ENCODE results near the gene BANF2. TPM values are rescaled to one million over a fixed set of nuclear protein-coding genes. Genes with fewer than 3 reads are reported as not detected.

BANF2 gene
- total RNA-seq, 2 donors from 2014 or later, result 1.9 TPM; not detected in 1

- Histone ChIP-seq H3K4me1 (replicated peaks) (no peaks in the 10 kb centered on the region), H3K36me3 (no peaks in the 10 kb centered on the region), H3K27ac (no peak overlapping the region), H3K9me3 (no peaks in the 10 kb centered on the region), H3K27me3 (replicated peaks; ENCODE audit: insufficient read depth) (no peaks in the 10 kb centered on the region), H3K4me3 (no peak overlapping the region)
- intact Hi-C loops (cut with DNase I), result no loop called here
- DNase-seq (ENCODE audit: low spot score), result no peak
- TF ChIP-seq POLR2AphosphoS5 (IDR thresholded peaks at IDR 0.05) (no peak), CTCF (IDR thresholded peaks at IDR 0.05) (no peak), POLR2A (IDR thresholded peaks at IDR 0.05) (no peak)
- WGBS, result 88% methylated on average over 5 of the region's 5 CpGs
These were observed 49.8 kb downstream of the BANF2 start for GRCh38 chr20:17749626-17749977.

- intact Hi-C loops (cut with DNase I), result no loop called here
- no peak for TF ChIP-seq POLR2A (IDR thresholded peaks at IDR 0.05)
- no peak for TF ChIP-seq CTCF (IDR thresholded peaks at IDR 0.05)
- no peak for TF ChIP-seq POLR2AphosphoS5 (IDR thresholded peaks at IDR 0.05)
- Histone ChIP-seq H3K27ac (no peak overlapping the region), H3K4me3 (no peak overlapping the region), H3K9me3 (no peaks in the 10 kb centered on the region), H3K36me3 (no peaks in the 10 kb centered on the region), H3K4me1 (replicated peaks) (no peaks in the 10 kb centered on the region), H3K27me3 (replicated peaks; ENCODE audit: insufficient read depth) (no peaks in the 10 kb centered on the region)
- DNase-seq (ENCODE audit: low spot score), result no peak
- WGBS, result 90% methylated on average over 15 of the region's 15 CpGs
These were observed 50.4 kb downstream of the BANF2 start for GRCh38 chr20:17749978-17750721.

- Histone ChIP-seq H3K27ac (no peak overlapping the region), H3K4me3 (no peak overlapping the region), H3K36me3 (no peaks in the 10 kb centered on the region), H3K9me3 (no peaks in the 10 kb centered on the region), H3K27me3 (replicated peaks; ENCODE audit: insufficient read depth) (no peaks in the 10 kb centered on the region), H3K4me1 (replicated peaks) (no peaks in the 10 kb centered on the region)
- no peak for DNase-seq (ENCODE audit: low spot score)
- intact Hi-C loops (cut with DNase I), result no loop called here
- 89% methylated on average over 2 of the region's 2 CpGs for WGBS
- TF ChIP-seq POLR2AphosphoS5 (IDR thresholded peaks at IDR 0.05) (no peak), POLR2A (IDR thresholded peaks at IDR 0.05) (no peak), CTCF (IDR thresholded peaks at IDR 0.05) (no peak)
These were observed 50.9 kb downstream of the BANF2 start for GRCh38 chr20:17750722-17751045.

GRCh38 chr20:17751640-17752039, 51.9 kb downstream of the BANF2 start:
- Histone ChIP-seq H3K9me3 (no peaks in the 10 kb centered on the region), H3K27ac (no peak overlapping the region), H3K4me3 (no peak overlapping the region), H3K27me3 (replicated peaks; ENCODE audit: insufficient read depth) (no peaks in the 10 kb centered on the region), H3K36me3 (no peaks in the 10 kb centered on the region), H3K4me1 (replicated peaks) (no peaks in the 10 kb centered on the region)
- 83% methylated on average over 8 of the region's 8 CpGs for WGBS
- intact Hi-C loops (cut with DNase I), result no loop called here
- TF ChIP-seq CTCF (IDR thresholded peaks at IDR 0.05) (no peak), POLR2AphosphoS5 (IDR thresholded peaks at IDR 0.05) (no peak), POLR2A (IDR thresholded peaks at IDR 0.05) (no peak)
- no peak for DNase-seq (ENCODE audit: low spot score)

GRCh38 chr20:17752459-17752858, 52.7 kb downstream of the BANF2 start:
- intact Hi-C loops (cut with DNase I), result no loop called here
- no peaks in the 10 kb centered on the region for H3K36me3 ChIP-seq
- H3K4me1 ChIP-seq (replicated peaks), result no peaks in the 10 kb centered on the region
- H3K27me3 ChIP-seq (replicated peaks; ENCODE audit: insufficient read depth), result no peaks in the 10 kb centered on the region
- DNase-seq (ENCODE audit: low spot score), result no peak
- WGBS, result 41% methylated on average over 2 of the region's 2 CpGs
- no peak for TF ChIP-seq POLR2AphosphoS5 (IDR thresholded peaks at IDR 0.05)
- no peak for TF ChIP-seq CTCF (IDR thresholded peaks at IDR 0.05)
- TF ChIP-seq POLR2A (IDR thresholded peaks at IDR 0.05), result no peak
- H3K4me3 ChIP-seq, result no peak overlapping the region
- H3K9me3 ChIP-seq, result no peaks in the 10 kb centered on the region
- no peak overlapping the region for H3K27ac ChIP-seq

Measured in prostate gland (tissue), 2 donors.